Activated naive CD8-positive, alpha-beta T cell (primary cell): ENCODE measurements around the gene GNGT2.
"Not testable (repeated sequence)": the region's sequence is repeated elsewhere in the genome, so short reads cannot be mapped to it uniquely, and the experiment has no call there.

Experiments used
- H3K27ac Mint-ChIP-seq: one replicate; pipeline ENCODE4 v1.8.0; 2021; ENCODE audit warnings: mixed read lengths
- H3K27me3 Mint-ChIP-seq: one replicate; pipeline ENCODE4 v1.8.0; 2021; ENCODE audit warnings: mixed read lengths
- H3K36me3 Mint-ChIP-seq: one replicate; pipeline ENCODE4 v1.8.0; 2021; ENCODE audit warnings: mixed read lengths
- H3K4me1 Mint-ChIP-seq: one replicate; pipeline ENCODE4 v1.8.0; 2021; ENCODE audit warnings: low read depth, mixed read lengths
- H3K4me3 Mint-ChIP-seq: one replicate; pipeline ENCODE4 v1.8.0; 2021; ENCODE audit warnings: mild to moderate bottlenecking, mixed read lengths
- H3K9me3 Mint-ChIP-seq: one replicate; pipeline ENCODE4 v1.8.0; 2021; ENCODE audit warnings: low read depth, mixed read lengths

GNGT2 gene

GRCh38 chr17:49183341-49183740, 27.0 kb downstream of the GNGT2 start:
- H3K9me3 Mint-ChIP-seq = no peaks in the 10 kb centered on the region
- H3K4me1 Mint-ChIP-seq = peaks cover 4% of the 10 kb centered on the region
- no peak overlapping the region for H3K27ac Mint-ChIP-seq
- no peaks in the 10 kb centered on the region for H3K27me3 Mint-ChIP-seq
- peaks cover 4% of the 10 kb centered on the region for H3K36me3 Mint-ChIP-seq
- no peak overlapping the region for H3K4me3 Mint-ChIP-seq

GRCh38 chr17:49180998-49181635, 29.3 kb downstream of the GNGT2 start:
- peaks cover 4% of the 10 kb centered on the region for H3K36me3 Mint-ChIP-seq
- H3K4me3 Mint-ChIP-seq = no peak overlapping the region
- no peaks in the 10 kb centered on the region for H3K27me3 Mint-ChIP-seq
- H3K4me1 Mint-ChIP-seq = peaks cover 4% of the 10 kb centered on the region
- H3K9me3 Mint-ChIP-seq = no peaks in the 10 kb centered on the region
- H3K27ac Mint-ChIP-seq = no peak overlapping the region

- no peak overlapping the region for H3K27ac Mint-ChIP-seq
- H3K27me3 Mint-ChIP-seq = no peaks in the 10 kb centered on the region
- H3K9me3 Mint-ChIP-seq = peaks cover 8% of the 10 kb centered on the region
- no peak overlapping the region for H3K4me3 Mint-ChIP-seq
- peaks cover 4% of the 10 kb centered on the region for H3K36me3 Mint-ChIP-seq
- H3K4me1 Mint-ChIP-seq = peaks cover 4% of the 10 kb centered on the region
Measured at GRCh38 chr17:49180303-49180702, 30.1 kb downstream of the GNGT2 start.

GRCh38 chr17:49175978-49176377, 34.4 kb downstream of the GNGT2 start:
- Mint-ChIP-seq H3K9me3 (peaks cover 20% of the 10 kb centered on the region), H3K36me3 (peaks cover 13% of the 10 kb centered on the region), H3K27me3 (peaks cover 13% of the 10 kb centered on the region)
- H3K4me1 Mint-ChIP-seq, H3K4me3 Mint-ChIP-seq, H3K27ac Mint-ChIP-seq: not testable (repeated sequence)

GRCh38 chr17:49170711-49171110, 39.7 kb downstream of the GNGT2 start:
- H3K27me3 Mint-ChIP-seq = peaks cover 33% of the 10 kb centered on the region
- H3K27ac Mint-ChIP-seq, H3K4me1 Mint-ChIP-seq, H3K4me3 Mint-ChIP-seq: not testable (repeated sequence)
- peaks cover 11% of the 10 kb centered on the region for H3K36me3 Mint-ChIP-seq
- H3K9me3 Mint-ChIP-seq = peaks cover 16% of the 10 kb centered on the region

- peaks cover 11% of the 10 kb centered on the region for H3K9me3 Mint-ChIP-seq
Measured at GRCh38 chr17:49170216-49170615, 40.2 kb downstream of the GNGT2 start.

GRCh38 chr17:49168706-49169105, 41.7 kb downstream of the GNGT2 start:
- H3K27ac Mint-ChIP-seq = no peak overlapping the region
- no peak overlapping the region for H3K4me3 Mint-ChIP-seq
- peaks cover 2% of the 10 kb centered on the region for H3K36me3 Mint-ChIP-seq
- H3K4me1 Mint-ChIP-seq = no peaks in the 10 kb centered on the region
- peaks cover 3% of the 10 kb centered on the region for H3K9me3 Mint-ChIP-seq
- H3K27me3 Mint-ChIP-seq = peaks cover 32% of the 10 kb centered on the region

More at GRCh38 chr17:49170216-49170615, 40.2 kb downstream of the GNGT2 start:
- H3K4me3 Mint-ChIP-seq = no peak overlapping the region
- peaks cover 9% of the 10 kb centered on the region for H3K36me3 Mint-ChIP-seq
- H3K4me1 Mint-ChIP-seq = no peaks in the 10 kb centered on the region
- no peak overlapping the region for H3K27ac Mint-ChIP-seq
- peaks cover 33% of the 10 kb centered on the region for H3K27me3 Mint-ChIP-seq

- H3K9me3 Mint-ChIP-seq = no peaks in the 10 kb centered on the region
Measured at GRCh38 chr17:49165143-49165542, 45.2 kb downstream of the GNGT2 start.

GRCh38 chr17:49162866-49163265, 47.5 kb downstream of the GNGT2 start:
- H3K9me3 Mint-ChIP-seq = no peaks in the 10 kb centered on the region
- no peak overlapping the region for H3K4me3 Mint-ChIP-seq
- no peaks in the 10 kb centered on the region for H3K36me3 Mint-ChIP-seq
- H3K4me1 Mint-ChIP-seq = no peaks in the 10 kb centered on the region
- H3K27me3 Mint-ChIP-seq = peaks cover 16% of the 10 kb centered on the region
- no peak overlapping the region for H3K27ac Mint-ChIP-seq

More at GRCh38 chr17:49165143-49165542, 45.2 kb downstream of the GNGT2 start:
- Mint-ChIP-seq H3K4me3 (no peak overlapping the region), H3K27me3 (peaks cover 20% of the 10 kb centered on the region), H3K4me1 (no peaks in the 10 kb centered on the region), H3K36me3 (no peaks in the 10 kb centered on the region), H3K27ac (no peak overlapping the region)

- H3K9me3 Mint-ChIP-seq = no peaks in the 10 kb centered on the region
- H3K36me3 Mint-ChIP-seq = no peaks in the 10 kb centered on the region
- no peak overlapping the region for H3K4me3 Mint-ChIP-seq
- peaks cover 15% of the 10 kb centered on the region for H3K27me3 Mint-ChIP-seq
- no peak overlapping the region for H3K27ac Mint-ChIP-seq
- no peaks in the 10 kb centered on the region for H3K4me1 Mint-ChIP-seq
Measured at GRCh38 chr17:49157784-49158183, 52.6 kb downstream of the GNGT2 start.

- Mint-ChIP-seq H3K4me3 (no peak overlapping the region), H3K9me3 (no peaks in the 10 kb centered on the region), H3K27me3 (peaks cover 15% of the 10 kb centered on the region), H3K27ac (no peak overlapping the region), H3K36me3 (no peaks in the 10 kb centered on the region), H3K4me1 (no peaks in the 10 kb centered on the region)
Measured at GRCh38 chr17:49156256-49156655, 54.1 kb downstream of the GNGT2 start.
